ENCODE results near the gene PARVG. TPM values are rescaled to one million over a fixed set of nuclear protein-coding genes. Genes with fewer than 3 reads are reported as not detected.

Gene PARVG
- total and polyA plus RNA-seq, 9 of the 15 experiments (the other 6 are each of a cell fraction or from before 2014, with no cell fraction given) = 0.35 TPM; not detected in 8

GRCh38 chr22:44192816-44193534, 12.2 kb downstream of the PARVG start:
- FAIRE-seq (no peak), ATAC-seq (no peak), DNase-seq (ENCODE audit: extremely low read depth in 1 of 4, low spot score in 3 of 4) (no peak)
- Histone ChIP-seq H3K36me3 (ENCODE audit: control insufficient read depth, insufficient read depth, low read length) (no peaks in the 10 kb centered on the region), H3K4me2 (ENCODE audit: insufficient read depth, low read length) (no peak overlapping the region), H3K4me1 (replicated peaks in 1 of 2; ENCODE audit: control insufficient read depth in 2 of 2, insufficient read depth in 2 of 2, low read length in 2 of 2) (peaks cover 0 to 13% of the 10 kb centered on the region in 2 experiments; a peak in 2 of 5 replicates), H3K9ac (ENCODE audit: insufficient read depth in 1 of 2, low read depth in 2 of 2, low read length in 2 of 2) (no peak overlapping the region; a peak in 1 of 4 replicates), H3K27ac (ENCODE audit: extremely low read depth, low read depth, low read length) (no peak overlapping the region), H3K4me3 (no peak overlapping the region), H4K20me1 (replicated peaks; ENCODE audit: control insufficient read depth, insufficient read depth, low read length) (no peaks in the 10 kb centered on the region), H3K27me3 (ENCODE audit: control insufficient read depth in 2 of 2, insufficient read depth in 2 of 2, low read length in 2 of 2) (peaks cover 0 to 17% of the 10 kb centered on the region in 2 experiments; a peak in 2 of 5 replicates), H2AFZ (ENCODE audit: low read depth, low read length) (no peak overlapping the region), H3K9me1 (ENCODE audit: control insufficient read depth, insufficient read depth, low read length) (no peaks in the 10 kb centered on the region), H3K9me3 (replicated peaks; ENCODE audit: control insufficient read depth, insufficient read depth, low read depth, low read length) (no peaks in the 10 kb centered on the region), H3K79me2 (ENCODE audit: control insufficient read depth, insufficient read depth, low read length) (no peaks in the 10 kb centered on the region)
- no TSS peak for BruUV-seq (replicated peaks)
- in situ Hi-C loops (cut with MboI) (no loop called here), intact Hi-C loops (cut with micrococcal nuclease) (no loop called here)
- CTCF ChIA-PET (ENCODE audit: low intra/inter-chr PET ratio) = no interaction called here
- POLR2A ChIA-PET = no interaction called here
- TF ChIP-seq, protein P1, sequence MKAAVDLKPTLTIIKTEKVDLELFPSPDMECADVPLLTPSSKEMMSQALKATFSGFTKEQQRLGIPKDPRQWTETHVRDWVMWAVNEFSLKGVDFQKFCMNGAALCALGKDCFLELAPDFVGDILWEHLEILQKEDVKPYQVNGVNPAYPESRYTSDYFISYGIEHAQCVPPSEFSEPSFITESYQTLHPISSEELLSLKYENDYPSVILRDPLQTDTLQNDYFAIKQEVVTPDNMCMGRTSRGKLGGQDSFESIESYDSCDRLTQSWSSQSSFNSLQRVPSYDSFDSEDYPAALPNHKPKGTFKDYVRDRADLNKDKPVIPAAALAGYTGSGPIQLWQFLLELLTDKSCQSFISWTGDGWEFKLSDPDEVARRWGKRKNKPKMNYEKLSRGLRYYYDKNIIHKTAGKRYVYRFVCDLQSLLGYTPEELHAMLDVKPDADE (conservative IDR thresholded peaks at IDR 0.05; ENCODE audit: control insufficient read depth, low read depth, low read length) = no peak
- TF ChIP-seq ZKSCAN3 (CRISPR knock-in tag; IDR thresholded peaks at IDR 0.05) (no peak), TBL1XR1 (IDR thresholded peaks at IDR 0.05; ENCODE audit: low read length in 2 of 2) (no peak), KAT7 (CRISPR knock-in tag; IDR thresholded peaks at IDR 0.05; ENCODE audit: borderline replicate concordance) (no peak), FIP1L1 (IDR thresholded peaks at IDR 0.05; ENCODE audit: low read depth, low read length, poor library complexity, severe bottlenecking) (no peak), SMARCA4 (IDR thresholded peaks at IDR 0.05) (no peak), CREB3L1 (IDR thresholded peaks at IDR 0.05; ENCODE audit: borderline replicate concordance, low read depth) (no peak), U2AF1 (optimal IDR thresholded peaks at IDR 0.05; ENCODE audit: low read depth, low read length) (no peak), ZNF121 (CRISPR knock-in tag; conservative IDR thresholded peaks at IDR 0.05) (no peak), ATF7 (IDR thresholded peaks at IDR 0.05) (no peak)
- 20% methylated on average over 8 of the region's 11 CpGs for WGBS (ENCODE audit: insufficient coverage, low coverage, missing lambda C conversion rate)

All from K562 (cell line).